CD14-positive monocyte (primary cell): ENCODE data around the gene RBM11. TPM values are rescaled to one million over a fixed set of nuclear protein-coding genes. Genes with fewer than 3 reads are reported as not detected.

Experiments used
- DNase-seq, 3 donors: peaks; one replicate each; pipeline ENCODE4 v3.0.0-alpha.2; 2011 to 2022
- H2AFZ ChIP-seq: 2 replicates; pipeline ENCODE4 v1.6.0; 2012; ENCODE audit warnings: mild to moderate bottlenecking, low read depth, low read length, inconsistent platforms; ENCODE audit not compliant: insufficient read depth, poor library complexity, severe bottlenecking
- H3K27ac ChIP-seq, 2 donors: 1 replicate in 1 of 2; 2 replicates in 1 of 2; pipeline ENCODE4 v1.5.1; 2012 to 2013; ENCODE audit warnings: low read length in 2 of 2, control low read depth in 1 of 2, inconsistent platforms in 1 of 2, low read depth in 1 of 2, mild to moderate bottlenecking in 1 of 2
- H3K27me3 ChIP-seq, 2 donors: one replicate each; pipeline versions ENCODE4 v1.6.0 to v1.6.1; 2011 to 2013; ENCODE audit warnings: low read length in 2 of 2; ENCODE audit not compliant: control insufficient read depth in 2 of 2, insufficient read depth in 2 of 2
- H3K36me3 ChIP-seq, 2 donors: replicated peaks in 1 of 2; 1 replicate in 1 of 2; 2 replicates in 1 of 2; pipeline versions ENCODE4 v1.5.1 to v1.6.1; 2012 to 2013; ENCODE audit warnings: low read length in 2 of 2, control low read depth in 1 of 2, inconsistent platforms in 1 of 2, mild to moderate bottlenecking in 1 of 2; ENCODE audit not compliant: insufficient read depth in 2 of 2, control insufficient read depth in 1 of 2
- H3K4me1 ChIP-seq, 2 donors: 1 replicate in 1 of 2; 2 replicates in 1 of 2; pipeline versions ENCODE4 v1.5.1 to v1.6.1; 2012 to 2013; ENCODE audit warnings: low read length in 2 of 2, control low read depth in 1 of 2, inconsistent platforms in 1 of 2, mild to moderate bottlenecking in 1 of 2, moderate library complexity in 1 of 2; ENCODE audit not compliant: insufficient read depth in 2 of 2, control insufficient read depth in 1 of 2
- H3K4me2 ChIP-seq: replicated peaks from 2 replicates; pipeline ENCODE3; 2012; ENCODE audit warnings: low read length, moderate library complexity, mild to moderate bottlenecking; ENCODE audit not compliant: poor library complexity, severe bottlenecking; ENCODE audit errors: extremely low read depth
- H3K4me3 ChIP-seq, 3 experiments: fragments of 200-600 bp in 1 of 3; sonication (generic) in 1 of 3; replicated peaks in 1 of 3; 1 replicate in 2 of 3; 2 replicates in 1 of 3; pipeline ENCODE4 v1.5.1; 2011 to 2013; ENCODE audit warnings: low read length in 3 of 3, mild to moderate bottlenecking in 3 of 3, control low read depth in 2 of 3, low read depth in 2 of 3, inconsistent platforms in 1 of 3, moderate library complexity in 1 of 3
- H3K79me2 ChIP-seq: 2 replicates; pipeline ENCODE4 v1.6.0; 2012; ENCODE audit warnings: mild to moderate bottlenecking, control low read depth, inconsistent platforms, low read length, moderate library complexity; ENCODE audit not compliant: insufficient read depth
- H3K9ac ChIP-seq: 2 replicates; pipeline ENCODE4 v1.6.0; 2017; ENCODE audit warnings: low read length, mild to moderate bottlenecking; ENCODE audit not compliant: insufficient read depth, poor library complexity, severe bottlenecking
- H3K9me3 ChIP-seq, 2 donors: replicated peaks in 1 of 2; 1 replicate in 1 of 2; 2 replicates in 1 of 2; pipeline versions ENCODE4 v1.5.1 to v1.6.1; 2012 to 2013; ENCODE audit warnings: low read length in 2 of 2, control low read depth in 1 of 2; ENCODE audit not compliant: control insufficient read depth in 1 of 2, insufficient read depth in 1 of 2
- H4K20me1 ChIP-seq: 2 replicates; pipeline ENCODE4 v1.6.0; 2012; ENCODE audit warnings: mild to moderate bottlenecking, low read length, control low read depth, moderate library complexity; ENCODE audit not compliant: insufficient read depth
- H3K27ac Mint-ChIP-seq, 7 donors: one replicate each; pipeline ENCODE4 v1.8.0; 2020; ENCODE audit warnings: mild to moderate bottlenecking in 7 of 7, mixed read lengths in 7 of 7, moderate library complexity in 6 of 7, inconsistent platforms in 2 of 7
- H3K27me3 Mint-ChIP-seq, 3 donors: one replicate each; pipeline ENCODE4 v1.8.0; 2021 to 2022; ENCODE audit warnings: low read depth in 3 of 3, mild to moderate bottlenecking in 3 of 3, mixed read lengths in 3 of 3, moderate library complexity in 3 of 3, inconsistent platforms in 1 of 3
- H3K36me3 Mint-ChIP-seq, 2 donors: one replicate each; pipeline ENCODE4 v1.8.0; 2020; ENCODE audit warnings: mixed read lengths in 2 of 2, inconsistent platforms in 1 of 2, mild to moderate bottlenecking in 1 of 2
- H3K4me1 Mint-ChIP-seq: one replicate; pipeline ENCODE4 v1.8.0; 2020; ENCODE audit warnings: mild to moderate bottlenecking, mixed read lengths
- H3K4me3 Mint-ChIP-seq, 2 donors: one replicate each; pipeline ENCODE4 v1.8.0; 2020; ENCODE audit warnings: mild to moderate bottlenecking in 2 of 2, mixed read lengths in 2 of 2, moderate library complexity in 1 of 2
- H3K9me3 Mint-ChIP-seq, 7 donors: one replicate each; pipeline ENCODE4 v1.8.0; 2020 to 2022; ENCODE audit warnings: mixed read lengths in 7 of 7, mild to moderate bottlenecking in 6 of 7, moderate library complexity in 6 of 7, inconsistent platforms in 2 of 7
- WGBS: methylation state at CpG from one replicate; pipeline ENCODE4 v1.1.5; 2013; ENCODE audit warnings: missing lambda C conversion rate; ENCODE audit not compliant: insufficient coverage; 5-methylcytosine and 5-hydroxymethylcytosine counted together
- intact Hi-C, 2 donors: fragments of 100-400 bp; cut with micrococcal nuclease; formaldehyde crosslinking; loops; one replicate each; pipeline versions ENCODE4 v1.15.0 to v1.15.1; 2023
- polyA plus RNA-seq, 3 donors: library from polyadenylated mRNA; depleted of rRNA in 1 of 3; unstranded in 2 of 3; stranded (reverse) in 1 of 3; fragments of 300-500 nt in 2 of 3; fragments of >200 nt in 1 of 3; fragmentation: Illumina TruSeq in 2 of 3; gene quantifications; 1 replicate in 2 of 3; 2 replicates in 1 of 3; pipeline ENCODE4 v1.2.3, GENCODE V29; 2012 to 2021
- TF ChIP-seq, protein P1 (sequence below): fragments of 200-600 bp; IDR thresholded peaks from one replicate; pipeline ENCODE4 v1.8.0; 2022; ENCODE audit warnings: antibody characterized with exemption, mild to moderate bottlenecking

The RBM11 gene
- polyA plus RNA-seq, 3 donors: 0.47 TPM; not detected in 2

DNA sequence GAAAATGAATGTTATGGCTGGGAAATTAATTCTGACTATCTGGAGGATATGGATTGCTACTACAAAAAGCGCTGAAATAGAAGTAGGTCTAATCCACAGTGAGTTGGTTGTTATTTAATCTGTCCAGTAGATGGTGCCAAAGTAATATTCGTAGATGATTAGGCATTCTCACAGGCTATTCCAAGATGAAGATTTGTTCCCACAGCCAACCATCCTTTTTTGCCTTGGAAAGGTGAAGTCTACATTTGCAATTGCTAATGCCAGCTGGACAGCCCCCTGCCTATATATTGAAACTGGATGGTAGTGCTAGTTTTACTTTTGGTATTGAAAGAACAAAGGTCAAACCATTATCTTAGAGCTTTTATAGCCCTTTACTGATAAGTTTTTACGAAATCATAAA is 43.8 kb downstream of the RBM11 start:
- no peaks in the 10 kb centered on the region for H3K79me2 ChIP-seq
- H3K36me3 Mint-ChIP-seq: no peaks in the 10 kb centered on the region
- no peak overlapping the region for H3K27ac Mint-ChIP-seq
- no peaks in the 10 kb centered on the region for H3K27me3 ChIP-seq
- peak in 2 of 3 donors; percentile 32 to 34 for DNase-seq
- TF ChIP-seq, protein P1, sequence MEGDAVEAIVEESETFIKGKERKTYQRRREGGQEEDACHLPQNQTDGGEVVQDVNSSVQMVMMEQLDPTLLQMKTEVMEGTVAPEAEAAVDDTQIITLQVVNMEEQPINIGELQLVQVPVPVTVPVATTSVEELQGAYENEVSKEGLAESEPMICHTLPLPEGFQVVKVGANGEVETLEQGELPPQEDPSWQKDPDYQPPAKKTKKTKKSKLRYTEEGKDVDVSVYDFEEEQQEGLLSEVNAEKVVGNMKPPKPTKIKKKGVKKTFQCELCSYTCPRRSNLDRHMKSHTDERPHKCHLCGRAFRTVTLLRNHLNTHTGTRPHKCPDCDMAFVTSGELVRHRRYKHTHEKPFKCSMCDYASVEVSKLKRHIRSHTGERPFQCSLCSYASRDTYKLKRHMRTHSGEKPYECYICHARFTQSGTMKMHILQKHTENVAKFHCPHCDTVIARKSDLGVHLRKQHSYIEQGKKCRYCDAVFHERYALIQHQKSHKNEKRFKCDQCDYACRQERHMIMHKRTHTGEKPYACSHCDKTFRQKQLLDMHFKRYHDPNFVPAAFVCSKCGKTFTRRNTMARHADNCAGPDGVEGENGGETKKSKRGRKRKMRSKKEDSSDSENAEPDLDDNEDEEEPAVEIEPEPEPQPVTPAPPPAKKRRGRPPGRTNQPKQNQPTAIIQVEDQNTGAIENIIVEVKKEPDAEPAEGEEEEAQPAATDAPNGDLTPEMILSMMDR: peak; percentile 74
- H3K9ac ChIP-seq: no peak overlapping the region
- no peak overlapping the region for H3K27ac ChIP-seq
- no peaks in the 10 kb centered on the region for H3K4me1 Mint-ChIP-seq
- H3K36me3 ChIP-seq: no peaks in the 10 kb centered on the region
- no peak overlapping the region for H3K4me2 ChIP-seq
- no peak overlapping the region for H3K4me3 Mint-ChIP-seq
- peaks cover 0 to 1% (median 0%) of the 10 kb centered on the region in 7 donors for H3K9me3 Mint-ChIP-seq
- H3K27me3 Mint-ChIP-seq: no peaks in the 10 kb centered on the region
- H3K4me3 ChIP-seq: no peak overlapping the region
- intact Hi-C loops: loop anchor here in 1 of 2 donors (10.0 kb wide), 1 partner anchor 1325 kb away; no protein-coding TSS in a partner anchor
- H4K20me1 ChIP-seq: no peaks in the 10 kb centered on the region
- H3K9me3 ChIP-seq: no peaks in the 10 kb centered on the region
- WGBS: 40% methylated on average over 1 of the region's 3 CpGs
- H2AFZ ChIP-seq: no peak overlapping the region
- H3K4me1 ChIP-seq: no peaks in the 10 kb centered on the region

DNA sequence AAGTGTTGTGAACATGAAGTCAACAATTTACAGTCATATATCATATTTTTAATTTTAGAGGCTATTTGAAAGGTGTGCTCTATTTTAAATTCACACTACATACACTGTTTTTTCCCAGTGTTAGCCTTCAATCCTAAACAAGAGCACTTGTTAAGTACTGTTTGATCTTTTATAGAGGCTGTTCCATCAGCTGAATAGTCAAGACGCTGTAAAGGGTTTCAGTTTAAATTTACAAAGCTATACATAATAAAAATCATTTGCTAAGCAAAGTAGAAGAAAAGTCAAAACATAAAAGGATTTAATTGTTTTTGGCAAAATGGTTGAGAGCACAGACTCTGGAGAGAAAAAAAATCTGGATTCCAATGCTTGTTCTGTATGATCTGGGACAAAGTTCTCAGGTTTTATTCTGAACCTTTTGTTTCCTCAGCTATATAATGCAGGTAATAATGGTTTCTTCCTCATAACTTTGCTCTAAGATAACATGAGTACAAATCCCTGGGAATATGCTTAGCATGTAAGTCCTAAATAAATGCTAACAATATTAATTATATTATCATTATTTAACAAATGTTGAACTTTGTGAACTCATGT is 44.3 kb downstream of the RBM11 start:
- Mint-ChIP-seq H3K4me3 (no peak overlapping the region), H3K4me1 (no peaks in the 10 kb centered on the region), H3K27ac (no peak overlapping the region), H3K9me3 (peaks cover 0 to 1% (median 0%) of the 10 kb centered on the region in 7 donors), H3K36me3 (no peaks in the 10 kb centered on the region), H3K27me3 (no peaks in the 10 kb centered on the region)
- H3K4me2 ChIP-seq: no peak overlapping the region
- intact Hi-C loops: no loop called here
- TF ChIP-seq, protein P1: no peak
- H2AFZ ChIP-seq: no peak overlapping the region
- H3K27me3 ChIP-seq: no peaks in the 10 kb centered on the region
- no peaks in the 10 kb centered on the region for H3K9me3 ChIP-seq
- no peak overlapping the region for H3K4me3 ChIP-seq
- H3K79me2 ChIP-seq: no peaks in the 10 kb centered on the region
- no peak overlapping the region for H3K27ac ChIP-seq
- no CpG with 5 or more reads among the region's 1 CpG for WGBS
- no peak for DNase-seq
- H3K4me1 ChIP-seq: no peaks in the 10 kb centered on the region
- H3K9ac ChIP-seq: no peak overlapping the region
- no peaks in the 10 kb centered on the region for H3K36me3 ChIP-seq
- H4K20me1 ChIP-seq: no peaks in the 10 kb centered on the region
